HEK293 (cell line): ENCODE data around the gene NUB1.

Source experiments
- CTCF ChIP-seq: fragments of 450-650 bp; formaldehyde crosslinking; IDR thresholded peaks from 2 replicates; pipeline ENCODE4 v1.5.1; 2016; ENCODE audit warnings: missing biosample characterization, missing genetic modification characterization
- MZF1 ChIP-seq: fragments of 450-650 bp; formaldehyde crosslinking; IDR thresholded peaks from 2 replicates; pipeline ENCODE4 v1.5.1; 2017; ENCODE audit warnings: missing biosample characterization, missing genetic modification characterization, borderline replicate concordance
- ZNF140 ChIP-seq: fragments of 450-650 bp; formaldehyde crosslinking; IDR thresholded peaks from 2 replicates; pipeline ENCODE4 v1.5.1; 2016; ENCODE audit warnings: missing biosample characterization, missing genetic modification characterization

GRCh38 chr7:151384776-151385625 lies 43.4 kb downstream of the NUB1 start:
- TF ChIP-seq MZF1 (tag by site-specific recombination) (no peak), CTCF (tag by site-specific recombination) (no peak), ZNF140 (tag by site-specific recombination) (no peak)
